ENCODE data around the gene PHAF1. TPM values are rescaled to one million over a fixed set of nuclear protein-coding genes. Genes with fewer than 3 reads are reported as not detected.

The PHAF1 gene
- polyA plus RNA-seq, 1 donor from 2014 or later, result 9.8 TPM

- H2AFZ ChIP-seq (ENCODE audit: low read depth, low read length), result no peak overlapping the region
- no peak overlapping the region for H3K9ac ChIP-seq (ENCODE audit: low read length)
- TF ChIP-seq REST (IDR thresholded peaks at IDR 0.05; ENCODE audit: borderline replicate concordance) (no peak), CTCF (IDR thresholded peaks at IDR 0.05; ENCODE audit: poor library complexity, severe bottlenecking) (no peak), TAF1 (IDR thresholded peaks at IDR 0.05; ENCODE audit: low read depth) (no peak), POLR2AphosphoS5 (IDR thresholded peaks at IDR 0.05) (no peak), SMC3 (conservative IDR thresholded peaks at IDR 0.05; ENCODE audit: poor library complexity) (no peak), MXI1 (conservative IDR thresholded peaks at IDR 0.05; ENCODE audit: poor library complexity, severe bottlenecking) (no peak), RAD21 (conservative IDR thresholded peaks at IDR 0.05) (no peak), EP300 (conservative IDR thresholded peaks at IDR 0.05; ENCODE audit: poor library complexity, severe bottlenecking) (no peak), EZH2 (IDR thresholded peaks at IDR 0.05; ENCODE audit: borderline replicate concordance, insufficient read depth, low read length, poor library complexity, severe bottlenecking) (no peak)
- H3K27me3 ChIP-seq (ENCODE audit: insufficient read depth, low read depth, low read length), result peaks cover 49% of the 10 kb centered on the region
- no peaks in the 10 kb centered on the region for H3K79me2 ChIP-seq (replicated peaks; ENCODE audit: insufficient read depth, low read length)
- H3K4me3 ChIP-seq (ENCODE audit: low read length), result no peak overlapping the region
- peaks cover 3% of the 10 kb centered on the region for H3K9me3 ChIP-seq (ENCODE audit: low read length)
- peaks cover 4% of the 10 kb centered on the region for H3K36me3 ChIP-seq (ENCODE audit: insufficient read depth, low read length)
- no peaks in the 10 kb centered on the region for H3K9me2 ChIP-seq (ENCODE audit: insufficient read depth, low read length)
- H3K4me2 ChIP-seq (ENCODE audit: low read length), result no peak overlapping the region
- no peaks in the 10 kb centered on the region for H4K20me1 ChIP-seq (ENCODE audit: insufficient read depth)
- H3K27ac ChIP-seq (ENCODE audit: low read length), result no peak overlapping the region
- no peaks in the 10 kb centered on the region for H3F3A ChIP-seq (ENCODE audit: insufficient read depth, low read length, poor library complexity, severe bottlenecking)
Measured at GRCh38 chr16:67148221-67148620, 38.5 kb downstream of the PHAF1 start.

DNA sequence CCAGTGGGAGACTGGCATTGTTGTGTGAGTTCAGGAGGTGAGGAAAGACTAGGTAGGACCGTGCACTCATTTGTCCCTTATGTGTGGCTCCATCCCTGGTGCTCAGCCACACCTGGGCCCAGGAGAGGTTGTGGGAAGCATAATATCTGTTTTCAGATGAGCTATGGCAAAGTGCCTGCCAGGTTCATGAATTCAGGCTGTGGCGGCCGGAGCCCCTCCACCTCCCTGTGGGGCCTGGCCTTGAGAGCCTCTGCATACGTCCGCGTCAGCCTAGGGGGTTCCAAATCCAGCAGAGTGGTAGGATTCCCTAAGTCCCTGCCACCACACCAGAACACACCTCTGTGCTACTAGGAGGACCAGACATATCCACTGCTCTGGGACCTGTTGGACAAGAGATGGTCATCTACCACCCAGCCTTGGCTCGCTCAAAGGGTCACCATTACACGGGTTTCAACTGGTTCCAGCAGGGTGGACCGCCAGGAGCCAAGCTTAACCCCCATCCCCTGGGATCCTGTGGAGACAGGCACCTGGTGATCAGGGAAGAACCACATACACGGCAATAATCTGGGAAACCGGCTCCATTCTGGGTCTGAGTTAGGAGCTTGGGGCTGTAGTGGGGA, 39.0 kb downstream of the PHAF1 start:
- Histone ChIP-seq H3K9me3 (ENCODE audit: low read length) (peaks cover 3% of the 10 kb centered on the region), H3K79me2 (replicated peaks; ENCODE audit: insufficient read depth, low read length) (no peaks in the 10 kb centered on the region), H3K36me3 (ENCODE audit: insufficient read depth, low read length) (peaks cover 4% of the 10 kb centered on the region), H3K9me2 (ENCODE audit: insufficient read depth, low read length) (no peaks in the 10 kb centered on the region), H3K9ac (ENCODE audit: low read length) (no peak overlapping the region), H3K27ac (ENCODE audit: low read length) (no peak overlapping the region), H3K4me3 (ENCODE audit: low read length) (no peak overlapping the region), H3K27me3 (ENCODE audit: insufficient read depth, low read depth, low read length) (peaks cover 54% of the 10 kb centered on the region), H4K20me1 (ENCODE audit: insufficient read depth) (no peaks in the 10 kb centered on the region), H3K4me2 (ENCODE audit: low read length) (no peak overlapping the region), H3F3A (ENCODE audit: insufficient read depth, low read length, poor library complexity, severe bottlenecking) (no peaks in the 10 kb centered on the region), H2AFZ (ENCODE audit: low read depth, low read length) (no peak overlapping the region)
- no peak for TF ChIP-seq TAF1 (IDR thresholded peaks at IDR 0.05; ENCODE audit: low read depth)
- TF ChIP-seq MXI1 (conservative IDR thresholded peaks at IDR 0.05; ENCODE audit: poor library complexity, severe bottlenecking), result no peak
- no peak for TF ChIP-seq POLR2AphosphoS5 (IDR thresholded peaks at IDR 0.05)
- no peak for TF ChIP-seq RAD21 (conservative IDR thresholded peaks at IDR 0.05)
- no peak for TF ChIP-seq EP300 (conservative IDR thresholded peaks at IDR 0.05; ENCODE audit: poor library complexity, severe bottlenecking)

All from neural cell (in vitro differentiated cells).